Measurements from ENCODE around the gene HPCAL1.

HPCAL1 gene

DNA sequence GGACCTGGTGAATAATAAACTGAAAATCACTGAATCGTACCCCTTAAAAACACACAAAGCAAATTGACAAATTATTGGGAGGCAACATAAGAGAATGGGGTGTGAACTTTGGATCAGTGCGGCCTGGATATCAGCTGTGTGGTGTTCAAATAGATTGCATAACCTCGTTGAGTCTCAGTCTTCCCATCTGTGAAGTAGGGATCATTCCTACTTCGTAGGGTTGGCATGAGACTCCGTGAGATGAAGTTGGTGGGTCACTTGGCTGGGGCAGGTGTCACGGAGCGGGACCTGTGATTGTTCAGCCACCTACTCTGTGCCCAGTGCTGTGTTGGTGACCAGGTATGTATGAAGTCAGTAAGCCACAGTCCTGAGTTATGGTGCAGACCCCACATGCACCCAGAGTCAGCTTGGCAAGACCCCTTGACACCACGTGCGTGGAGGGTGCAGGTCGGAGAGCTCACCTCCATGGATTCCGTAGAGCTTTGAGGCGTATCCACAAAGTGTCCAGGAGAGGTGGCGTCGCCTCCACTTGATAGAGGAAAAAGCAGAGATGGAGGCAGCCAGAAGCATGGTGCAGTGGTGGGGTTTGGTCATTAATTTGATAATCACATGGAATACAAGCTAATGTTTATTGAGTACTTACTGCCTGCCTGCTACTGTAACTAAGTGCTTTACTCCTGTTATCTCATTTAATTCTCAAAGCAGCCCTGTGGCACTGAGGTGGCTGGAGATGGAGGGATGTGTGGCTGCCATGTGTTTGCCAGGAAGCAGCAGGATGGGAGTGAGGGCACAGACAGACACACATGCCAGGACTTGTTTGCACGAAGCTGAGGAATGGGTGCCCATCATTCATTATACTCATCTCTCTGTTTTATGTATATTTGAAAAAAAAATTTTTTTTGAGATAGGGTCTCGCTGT lies 35.8 kb downstream of the HPCAL1 start:
- no peak for DNase-seq

DNA sequence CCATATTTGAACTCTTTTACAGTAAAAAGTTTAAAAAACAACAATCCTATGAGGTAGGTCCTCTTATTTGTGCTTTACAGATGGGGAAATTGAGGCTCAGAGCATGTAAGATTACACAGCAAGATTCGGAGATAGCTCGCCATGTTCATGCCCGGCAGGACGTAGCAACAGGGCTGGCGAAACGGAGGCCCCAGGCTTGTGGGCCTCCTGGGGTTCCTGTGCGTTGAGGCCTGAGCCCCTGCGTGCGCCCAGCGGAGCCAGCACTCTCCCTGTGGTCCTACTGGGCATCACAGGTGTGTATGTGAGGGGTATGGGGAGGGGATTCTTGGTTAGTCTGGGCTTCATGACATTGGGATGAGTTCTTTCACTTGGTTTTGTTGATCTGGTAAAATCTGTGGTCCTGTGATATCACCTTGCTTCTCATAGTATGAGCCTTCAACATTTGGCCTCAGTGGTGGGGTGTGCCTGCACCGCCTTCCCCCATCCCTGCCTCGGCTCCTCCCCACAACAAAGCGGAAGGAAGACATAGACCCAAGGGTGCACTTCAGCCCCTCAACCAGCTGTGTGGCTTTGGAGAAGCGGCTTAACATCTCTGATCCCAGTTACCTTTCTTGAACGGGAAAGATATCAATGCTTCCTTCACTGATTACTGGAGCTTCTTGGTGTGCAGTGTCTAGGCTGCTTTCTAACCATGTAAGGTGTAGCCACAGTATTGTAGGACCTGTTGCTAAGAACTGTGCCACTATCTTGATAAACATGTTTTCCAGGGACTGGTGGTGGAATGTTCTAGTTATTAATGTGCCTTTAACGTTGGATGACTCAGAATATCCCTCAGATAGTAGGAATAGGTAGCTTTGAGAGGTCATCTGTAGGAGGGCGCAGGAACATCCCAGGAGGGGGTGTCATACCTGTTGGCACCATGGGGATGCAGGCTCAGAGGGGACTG lies 37.2 kb downstream of the HPCAL1 start:
- DNase-seq, result no peak

DNA sequence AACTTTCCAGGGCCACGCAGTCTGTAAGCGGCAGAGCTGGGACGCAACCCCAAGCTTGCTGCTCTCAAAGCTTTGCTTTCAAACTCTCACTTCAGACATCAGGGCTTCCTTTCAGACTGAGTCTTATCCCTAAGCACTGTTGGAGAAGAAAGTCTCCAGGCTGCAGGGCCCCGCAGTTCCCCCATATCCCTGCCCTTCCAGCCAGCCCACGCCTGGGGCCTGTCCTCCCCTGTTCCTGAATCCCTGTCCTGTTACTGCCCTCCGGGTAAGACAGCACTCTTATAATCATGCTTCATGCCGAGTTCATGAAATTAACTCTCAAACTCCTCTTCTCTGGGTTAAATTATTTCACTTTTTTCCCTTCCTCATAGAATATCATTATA lies 37.9 kb downstream of the HPCAL1 start:
- DNase-seq, result no peak

DNA sequence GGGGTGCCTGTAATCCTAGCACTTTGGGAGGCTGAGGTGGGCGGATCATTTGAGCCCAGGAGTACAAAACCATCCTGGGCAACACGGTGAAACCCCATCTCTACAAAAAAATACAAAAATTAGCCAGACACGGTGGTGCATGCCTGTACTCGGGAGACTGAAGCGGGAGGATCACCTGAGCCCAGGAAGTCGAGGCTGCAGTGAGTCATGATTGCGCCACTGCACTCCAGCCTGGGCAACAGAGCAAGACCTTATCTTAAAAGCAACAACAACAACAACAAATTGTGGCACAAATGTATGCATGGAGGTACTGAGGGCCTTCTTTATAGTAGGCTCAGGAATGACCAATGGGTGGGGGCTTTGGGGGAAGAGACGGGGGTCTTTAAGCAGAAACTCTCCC lies 38.5 kb downstream of the HPCAL1 start:
- DNase-seq, result no peak

DNA sequence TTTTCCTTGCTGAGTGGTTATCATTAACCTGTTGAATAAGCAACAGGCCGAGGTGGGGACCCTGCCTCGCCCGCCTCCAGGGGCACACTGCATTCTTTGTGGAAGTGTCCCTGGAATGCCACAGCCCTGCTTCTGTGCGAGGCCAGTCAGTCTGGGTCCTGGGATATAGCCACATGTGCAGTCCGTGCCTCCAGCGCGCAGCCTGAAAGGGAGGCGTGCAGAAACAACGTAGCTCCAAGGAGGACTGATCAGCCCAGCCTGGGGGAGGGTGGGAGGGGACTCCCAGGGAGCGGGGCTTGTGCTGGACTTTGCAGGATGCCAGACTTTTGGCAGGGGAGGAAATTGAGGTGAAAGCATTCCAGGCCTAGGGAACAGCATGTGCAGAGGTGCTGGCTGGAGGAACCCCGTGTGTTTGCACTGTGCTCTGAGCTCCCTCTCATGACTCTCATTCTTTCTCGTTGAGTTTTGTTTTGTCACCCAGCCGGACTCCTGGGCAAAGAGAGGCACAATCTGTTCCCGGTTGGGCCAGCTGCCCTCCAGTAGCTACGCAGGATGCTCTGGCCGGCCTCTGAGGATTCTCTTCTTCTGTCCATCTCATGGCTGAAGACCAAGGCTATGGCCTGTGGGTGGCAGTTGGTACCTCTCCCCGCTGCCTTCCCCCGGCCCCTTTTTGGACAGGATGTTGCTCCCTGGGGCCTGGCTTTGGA lies 39.7 kb downstream of the HPCAL1 start:
- DNase-seq, result no peak

DNA sequence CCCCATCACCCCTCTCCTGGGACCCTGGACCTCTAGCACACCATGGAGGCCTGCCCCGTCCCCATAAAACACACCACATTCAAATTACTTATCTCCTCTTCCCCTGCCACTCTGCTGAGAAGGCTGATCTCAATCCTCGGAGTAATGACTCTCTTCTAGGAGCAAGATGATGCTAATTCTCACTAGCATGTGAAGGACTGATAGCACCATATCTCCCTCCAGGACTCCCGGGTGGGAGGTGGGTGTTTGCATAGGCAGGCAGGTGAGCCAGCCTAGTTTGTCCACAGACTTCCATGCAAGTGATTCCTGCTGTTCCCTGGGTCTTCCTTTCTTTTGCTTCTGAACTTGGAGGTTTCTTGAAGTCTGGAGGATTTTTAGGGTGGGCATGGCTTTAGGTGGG lies 40.5 kb downstream of the HPCAL1 start:
- no peak for DNase-seq

DNA sequence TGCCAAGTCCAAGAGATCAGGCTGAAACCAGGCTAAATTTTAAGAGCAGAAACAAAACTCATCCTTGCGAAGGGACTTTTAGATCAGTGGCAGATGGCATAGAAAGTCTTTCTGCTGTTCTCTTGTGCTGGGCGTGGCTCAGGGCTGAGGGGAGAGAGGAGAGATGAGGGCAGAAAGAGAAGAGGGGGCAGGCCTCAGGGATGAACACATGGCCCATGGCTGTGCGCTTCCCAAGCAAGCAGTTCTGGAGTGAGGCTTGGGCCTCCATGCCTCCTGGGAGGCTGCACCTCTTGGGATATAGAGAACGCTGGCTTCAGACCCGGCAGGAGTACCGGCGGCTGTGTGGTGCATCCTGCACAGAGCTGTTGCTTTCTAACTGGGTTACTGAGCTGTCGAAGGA lies 41.0 kb downstream of the HPCAL1 start:
- no peak for DNase-seq

DNA sequence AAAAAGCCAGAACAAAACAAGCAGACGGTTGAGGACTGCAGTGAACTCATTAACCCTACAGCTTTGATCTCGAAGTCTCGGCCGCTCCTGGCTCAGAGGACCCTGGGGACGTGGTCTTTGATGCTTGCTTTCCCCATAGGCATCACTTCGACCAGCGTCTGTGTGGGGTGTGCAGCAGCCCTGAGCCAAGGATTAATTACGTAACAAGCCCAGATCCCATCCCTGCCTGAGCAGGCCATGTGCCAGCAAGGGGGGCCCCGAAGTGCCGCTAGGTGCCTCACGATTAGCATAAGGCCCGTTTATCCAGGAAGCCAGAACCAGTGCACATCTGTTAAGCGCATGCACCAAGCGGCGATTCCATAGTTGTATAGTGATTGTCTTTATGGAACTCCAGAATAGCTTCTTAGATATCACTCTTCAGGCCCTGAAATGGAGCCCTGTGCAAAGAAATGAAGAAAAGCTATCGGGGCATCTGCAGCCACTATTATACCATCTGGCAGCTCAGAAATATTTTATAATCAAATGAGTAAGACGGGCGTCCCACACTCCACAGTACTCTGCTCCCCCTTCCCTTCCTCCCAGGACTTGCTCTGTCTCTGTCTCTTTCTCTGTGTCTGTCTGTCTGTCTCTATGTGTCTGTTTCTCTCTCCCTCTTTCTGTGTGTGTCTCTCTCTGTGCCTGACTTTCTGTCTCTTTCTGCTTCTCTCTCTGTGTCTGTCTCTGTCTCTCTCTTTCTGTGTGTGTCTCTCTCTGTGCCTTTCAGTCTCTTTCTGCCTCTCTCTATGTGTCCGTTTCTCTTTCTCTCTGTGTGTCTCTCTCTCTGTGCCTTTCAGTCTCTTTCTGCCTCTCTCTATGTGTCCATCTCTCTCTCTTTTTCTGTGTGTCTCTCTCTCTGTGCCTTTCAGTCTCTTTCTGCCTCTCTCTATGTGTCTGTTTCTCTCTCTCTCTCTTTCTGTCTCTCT lies 41.7 kb downstream of the HPCAL1 start:
- no peak for DNase-seq

DNA sequence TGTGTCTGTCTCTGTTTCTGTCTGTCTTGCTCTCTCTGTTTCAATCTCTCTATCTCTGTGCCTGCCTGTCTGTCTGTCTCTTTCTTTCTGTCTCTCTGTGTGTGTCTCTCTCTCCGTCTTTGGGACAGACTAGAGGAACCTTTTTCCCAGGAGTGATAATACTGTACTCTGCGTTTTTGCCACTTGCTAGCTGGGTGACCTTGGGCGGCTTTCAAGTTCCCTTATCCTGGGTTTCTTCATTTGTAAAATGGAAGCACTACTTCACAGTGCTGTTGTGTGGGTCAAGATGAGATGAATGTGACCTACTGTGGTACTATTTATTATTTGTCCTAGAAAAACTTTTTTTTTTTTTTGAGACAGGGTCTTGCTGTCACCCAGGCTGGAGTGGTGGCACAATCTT lies 42.4 kb downstream of the HPCAL1 start:
- no peak for DNase-seq

DNA sequence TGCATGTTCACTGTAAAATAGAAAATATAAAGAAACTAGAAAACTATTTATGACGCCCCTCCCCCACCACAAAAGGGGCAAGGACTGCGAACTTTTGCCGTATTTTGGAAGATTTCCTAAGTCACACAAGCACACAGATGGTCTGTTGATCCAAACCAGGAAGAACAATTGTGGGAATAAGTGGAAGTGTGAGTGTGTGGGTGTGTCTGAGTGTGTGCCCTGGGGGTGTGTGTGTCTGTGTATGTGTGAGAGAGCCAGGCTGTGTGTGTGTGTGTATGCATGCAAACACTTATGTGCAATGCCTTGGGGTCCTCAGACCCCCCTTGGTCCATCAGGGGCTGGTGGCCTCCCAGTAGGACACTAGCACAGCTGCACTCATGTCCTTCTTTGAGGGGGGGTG lies 43.1 kb downstream of the HPCAL1 start:
- no peak for DNase-seq

DNA sequence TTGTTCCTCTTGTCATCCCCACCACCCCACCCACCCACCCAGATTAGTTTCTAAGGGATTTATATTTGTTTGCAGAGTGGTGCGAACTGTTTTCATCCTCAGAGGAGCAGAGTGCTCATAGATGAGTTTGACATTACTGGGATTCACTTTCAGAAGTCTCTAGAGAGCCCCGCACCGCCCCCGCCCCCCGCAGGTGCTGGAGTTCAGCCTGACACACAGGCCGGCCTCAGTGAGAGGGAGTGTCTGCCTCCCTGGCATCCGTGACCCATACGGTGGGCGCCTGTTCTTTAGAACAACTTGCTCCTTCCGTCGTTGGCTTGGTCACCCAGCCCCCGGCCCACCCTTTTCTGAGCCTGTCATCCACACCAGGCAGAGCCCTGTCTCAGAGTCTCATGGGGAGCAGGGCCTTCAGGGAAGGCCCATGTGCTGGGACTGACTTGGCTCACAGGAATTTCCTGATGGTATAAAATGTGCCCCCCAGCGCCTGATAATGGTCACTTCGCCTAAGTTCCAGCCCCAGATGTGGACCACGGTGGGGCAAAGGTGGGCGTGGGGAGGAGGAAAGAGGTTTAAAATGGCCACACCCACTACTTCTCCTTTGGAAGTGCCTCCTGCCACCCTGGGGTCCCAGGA lies 44.3 kb downstream of the HPCAL1 start:
- DNase-seq, result no peak

DNA sequence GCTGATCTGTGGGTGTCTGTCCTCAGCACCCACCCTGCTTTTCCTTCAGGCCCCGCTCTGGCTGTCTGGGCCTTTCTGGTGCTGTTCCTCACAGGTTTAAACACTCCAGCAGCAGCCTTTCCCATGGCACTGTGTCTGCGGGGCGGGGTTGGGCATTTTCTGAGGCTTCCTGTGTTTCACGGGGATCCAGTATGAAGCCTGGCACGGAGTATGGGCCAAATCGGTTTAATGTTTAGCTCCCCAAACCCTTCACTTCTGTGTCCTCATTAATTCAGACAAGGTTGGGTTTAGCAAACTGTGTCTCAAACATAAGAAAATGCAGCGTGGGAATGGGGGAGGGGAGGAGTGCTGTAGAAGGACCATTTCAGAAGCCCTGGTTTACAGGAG lies 44.9 kb downstream of the HPCAL1 start:
- DNase-seq, result no peak

DNA sequence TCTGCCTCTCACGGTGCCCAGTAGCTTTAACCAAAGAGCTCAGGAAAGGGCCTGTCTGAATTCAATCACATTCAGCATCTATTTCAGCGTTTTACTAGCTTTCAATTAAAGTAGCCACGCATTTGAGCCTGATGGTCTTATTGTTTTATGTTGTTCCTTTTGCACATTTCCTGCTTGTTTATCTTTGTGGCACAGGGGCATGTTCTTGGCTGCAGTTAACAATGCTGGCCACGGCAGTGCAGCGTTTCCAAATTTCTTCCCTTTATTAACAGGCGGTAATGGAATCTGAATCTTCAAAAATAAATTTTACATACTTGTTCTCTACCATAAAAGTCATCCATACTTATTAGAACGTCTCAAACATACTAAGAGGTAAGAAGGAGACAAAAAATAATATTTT lies 46.2 kb downstream of the HPCAL1 start:
- DNase-seq, result no peak

DNA sequence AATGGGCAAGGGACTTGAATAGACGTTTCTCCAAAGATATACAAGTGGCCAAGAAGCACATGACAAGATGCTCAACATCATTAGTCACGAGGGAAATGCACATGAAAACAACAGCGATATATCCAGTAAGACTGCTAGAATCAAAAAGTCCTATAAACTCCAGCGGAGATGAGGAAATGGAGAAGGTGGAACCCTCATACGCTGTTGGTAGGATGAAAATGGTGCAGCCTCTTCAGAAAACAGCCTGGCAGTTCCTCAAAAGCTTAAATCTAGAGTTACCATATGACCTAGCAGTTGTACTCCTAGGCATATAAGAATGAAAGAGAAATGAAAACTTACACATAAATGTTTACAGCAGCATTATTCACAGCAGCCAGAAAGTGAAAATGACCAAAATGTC lies 48.1 kb downstream of the HPCAL1 start:
- no peak for DNase-seq

DNA sequence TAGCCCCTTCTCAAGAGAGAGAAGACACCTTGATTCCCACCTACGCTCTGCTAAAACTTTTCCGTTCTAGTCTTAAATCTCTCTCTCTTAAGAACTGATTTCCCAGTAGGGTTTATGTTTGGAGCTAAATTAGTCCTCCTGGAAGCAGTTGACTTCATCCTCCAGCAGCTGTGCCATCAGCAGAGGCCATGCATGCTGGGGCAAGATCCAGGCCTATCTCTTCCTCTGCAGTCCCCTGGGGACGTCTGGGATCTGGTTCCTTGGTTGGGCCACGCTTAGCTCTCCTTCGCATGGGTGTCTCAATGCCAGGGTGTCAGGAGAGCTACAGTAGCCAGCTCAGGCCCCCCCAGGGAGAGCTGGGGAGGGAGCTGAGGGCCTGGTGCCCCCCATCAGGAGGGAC lies 49.7 kb downstream of the HPCAL1 start:
- no peak for DNase-seq

DNA sequence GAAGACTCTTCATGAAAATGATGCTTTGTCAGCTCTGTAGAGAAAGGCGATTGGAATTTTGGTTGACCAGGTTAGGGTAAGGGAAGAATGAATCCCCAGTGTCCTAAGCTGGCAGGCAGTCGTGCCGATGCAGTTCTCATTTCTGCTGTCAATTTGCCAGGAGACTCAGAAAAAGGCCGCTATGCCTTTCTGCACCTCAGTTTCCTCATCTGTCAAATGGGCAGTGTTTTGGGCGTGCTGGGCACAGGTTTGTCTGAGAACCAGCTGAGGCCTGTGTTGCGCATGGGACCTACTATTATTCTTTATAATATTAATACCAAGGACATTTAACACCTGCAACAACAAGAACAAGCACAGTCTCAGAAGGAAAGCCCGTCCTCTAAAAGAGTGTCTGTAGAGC lies 50.3 kb downstream of the HPCAL1 start:
- DNase-seq, result no peak

DNA sequence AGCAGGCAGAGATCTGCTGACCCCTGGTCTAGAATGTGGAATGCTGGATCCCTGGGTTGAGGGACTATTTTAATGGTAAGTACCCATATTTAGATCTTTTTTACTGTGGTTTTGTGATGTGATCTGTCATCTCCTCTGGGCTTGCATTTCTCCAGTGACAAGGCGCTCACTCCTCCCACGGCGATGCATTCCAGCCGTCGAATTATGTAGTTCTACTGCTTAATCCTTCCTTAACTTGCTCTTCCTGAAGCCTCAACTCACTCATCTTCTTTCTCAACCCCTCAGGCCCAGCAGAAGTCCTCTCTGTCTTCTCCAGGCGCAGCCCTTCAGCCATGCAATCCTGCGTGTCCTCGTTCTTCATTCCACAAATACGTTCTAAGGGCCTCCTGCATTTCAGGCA lies 51.2 kb downstream of the HPCAL1 start:
- no peak for DNase-seq

DNA sequence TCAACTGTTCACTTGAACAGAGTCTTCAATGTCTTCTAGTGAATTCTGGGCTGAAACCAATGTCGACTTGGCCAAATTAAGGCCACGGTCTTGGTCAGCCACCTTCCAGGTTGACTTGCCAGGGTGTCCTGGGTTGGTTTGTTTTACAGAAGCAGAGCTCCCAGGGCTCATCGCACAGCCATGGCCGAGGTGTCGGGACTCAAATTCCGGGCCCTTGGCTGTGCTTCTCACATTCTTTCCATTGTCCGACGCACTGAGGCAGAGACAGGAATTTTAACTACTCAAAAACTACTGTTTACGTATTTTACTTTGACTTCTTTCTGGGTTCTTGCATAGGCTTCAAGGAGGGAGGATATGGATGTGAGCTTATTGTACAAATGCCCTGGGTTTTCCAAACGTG lies 51.7 kb downstream of the HPCAL1 start:
- DNase-seq, result no peak

DNA sequence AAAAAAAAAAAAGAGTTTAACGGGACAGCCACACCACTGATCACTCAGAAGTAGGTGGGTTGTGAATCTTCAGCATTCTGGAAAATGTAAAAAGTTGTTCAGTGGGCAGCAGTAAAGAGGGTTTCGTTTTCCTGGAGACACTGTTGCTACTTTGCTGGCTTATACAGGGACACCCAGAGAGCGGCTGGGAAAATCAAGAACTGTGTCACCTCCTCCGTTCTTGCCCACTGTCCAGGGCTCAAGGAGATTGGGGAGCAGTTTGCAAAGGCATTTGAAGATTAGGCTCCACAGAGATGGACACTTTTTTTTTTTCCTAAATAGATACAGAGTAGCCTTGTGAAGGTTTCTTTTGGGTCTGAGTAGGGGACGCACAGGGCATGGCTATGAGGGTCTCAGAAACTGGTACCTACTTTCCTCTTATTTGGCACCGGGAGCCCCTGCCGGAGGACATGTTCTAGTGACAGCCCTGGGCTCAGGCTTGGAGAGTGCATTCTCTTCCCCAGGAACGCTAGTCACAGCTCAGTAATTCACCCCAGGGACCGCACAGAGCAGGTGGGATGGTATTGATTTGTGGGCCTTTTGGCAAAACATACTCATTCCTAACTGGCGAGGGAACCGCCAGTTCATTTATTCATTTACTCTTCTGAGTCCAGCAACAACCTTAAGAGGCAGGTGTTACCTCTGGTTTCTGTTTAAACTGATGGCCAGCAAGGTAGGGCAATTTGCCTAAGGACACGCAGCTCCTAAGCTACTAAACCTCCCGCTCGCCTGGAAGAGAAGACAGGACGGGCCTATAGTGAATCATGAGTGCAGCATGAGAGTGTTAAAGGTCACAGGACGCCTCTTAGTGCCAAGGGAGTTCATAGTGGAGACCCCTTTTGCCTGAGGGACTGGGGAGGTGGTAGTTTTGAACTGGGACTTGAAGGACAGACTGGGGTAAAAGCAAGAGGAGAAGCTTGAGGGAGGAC lies 53.1 kb downstream of the HPCAL1 start:
- DNase-seq, result no peak

DNA sequence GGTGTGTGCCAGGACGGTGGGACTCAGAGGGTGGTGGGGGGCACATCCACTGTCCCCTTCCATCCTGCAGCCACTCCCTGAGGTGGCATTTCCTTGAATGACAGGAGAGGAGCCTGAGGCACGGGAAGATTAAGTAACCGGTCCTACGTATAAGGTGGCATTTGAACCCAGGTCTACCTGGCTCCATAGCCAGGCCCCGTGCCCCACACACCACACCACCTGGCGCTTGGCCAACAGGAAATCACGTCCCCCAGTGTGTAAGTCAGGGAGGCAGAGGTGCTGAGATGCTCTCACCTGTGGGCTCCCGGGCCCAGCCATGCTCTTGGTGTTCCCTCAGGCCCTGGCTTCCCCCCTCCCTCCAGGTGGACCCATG lies 53.7 kb downstream of the HPCAL1 start:
- DNase-seq, result no peak
